Gastroesophageal sphincter (tissue), 3 donors: ENCODE measurements around the gene LRRC46.

Source experiments
- CTCF ChIP-seq, 4 experiments: fragments of 200-600 bp in 2 of 4; fragments of 450-650 bp in 2 of 4; sonication (generic) in 1 of 4; IDR thresholded peaks; one replicate each; pipeline ENCODE4 v1.5.1; 2017 to 2019; ENCODE audit warnings: antibody characterized with exemption in 4 of 4, mild to moderate bottlenecking in 2 of 4, moderate library complexity in 2 of 4
- EP300 ChIP-seq: sonication (generic); formaldehyde crosslinking; IDR thresholded peaks from one replicate; pipeline ENCODE4 v1.6.1; 2017; ENCODE audit warnings: antibody characterized with exemption, mild to moderate bottlenecking

GRCh38 chr17:47831003-47831933 lies at the start of gene LRRC46, which contains the start of gene MRPL10:
- TF ChIP-seq CTCF (IDR thresholded peaks at IDR 0.05) (peak in 1 of 4 experiments; percentile 19), EP300 (no peak)
